GDM1 (cell line): ENCODE data around the gene TFEB.

ENCODE experiments used
- DNase-seq: peaks from one replicate; lab custom pipeline; 2025; lab: John Stamatoyannopoulos, UW

The TFEB gene

DNA sequence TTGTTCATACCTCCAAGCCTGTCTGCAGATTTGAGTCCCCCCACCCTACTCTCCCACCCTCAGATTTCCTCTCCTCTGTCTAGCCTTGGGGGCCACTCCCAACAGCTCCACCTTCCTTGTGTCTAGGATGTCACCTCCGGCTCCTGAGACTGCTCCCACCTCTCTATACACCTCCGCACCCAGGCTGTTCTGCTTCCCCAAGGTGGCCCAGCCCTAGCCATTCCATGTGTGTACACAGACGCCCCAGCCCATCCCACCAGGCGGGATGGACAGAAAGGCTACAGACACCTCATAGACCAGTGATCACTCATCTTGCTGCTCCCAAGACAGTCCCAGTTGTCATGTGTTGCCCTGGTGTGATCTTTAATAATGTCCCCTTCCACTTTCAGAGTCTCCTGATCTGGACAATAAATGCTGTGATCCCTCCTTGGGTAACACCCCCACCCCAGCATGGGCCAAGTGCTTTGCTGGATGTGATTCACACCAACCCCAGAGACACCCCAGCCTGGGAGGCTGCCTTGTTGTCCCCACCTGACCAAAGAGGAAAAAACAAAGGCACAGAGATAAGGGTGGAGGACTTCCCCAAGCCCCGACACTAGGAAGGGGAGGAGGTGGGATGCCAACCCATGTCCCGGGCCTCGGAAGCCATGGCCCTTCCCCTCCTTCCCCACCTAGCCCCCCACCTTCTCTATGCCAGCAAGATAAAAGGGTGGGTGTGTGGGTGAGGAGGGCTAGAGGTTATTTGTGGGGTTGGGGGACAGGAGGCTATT is 61.0 kb downstream of the TFEB start:
- no peak for DNase-seq

GRCh38 chr6:41673704-41674000 is 61.8 kb downstream of the TFEB start:
- no peak for DNase-seq

GRCh38 chr6:41672816-41673703 is 62.3 kb downstream of the TFEB start:
- DNase-seq: no peak

- DNase-seq: no peak
These were observed 63.4 kb downstream of the TFEB start for GRCh38 chr6:41672016-41672415.

DNA sequence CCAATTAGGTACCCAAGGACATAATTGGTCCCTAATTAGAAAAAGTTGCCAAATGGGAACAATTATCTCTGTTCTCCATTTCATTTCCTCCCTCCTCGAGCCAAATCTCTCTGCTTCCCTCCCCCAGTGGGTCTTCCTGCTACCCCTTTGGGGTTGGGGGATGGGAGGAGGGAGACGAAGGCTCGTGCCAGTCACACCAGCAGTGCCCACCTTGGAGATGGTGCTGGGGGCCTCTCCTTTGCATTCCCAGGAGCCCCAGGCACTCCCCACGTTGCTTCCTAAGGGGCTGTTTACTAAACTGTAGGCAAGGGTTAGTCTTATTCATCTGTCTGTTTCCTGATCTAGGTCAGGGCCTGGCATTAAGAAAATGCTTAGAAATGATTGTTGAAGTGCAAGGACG is 64.0 kb downstream of the TFEB start:
- no peak for DNase-seq

GRCh38 chr6:41670703-41671360 is 64.6 kb downstream of the TFEB start:
- DNase-seq: no peak

- DNase-seq: no peak
These were observed 66.4 kb downstream of the TFEB start for GRCh38 chr6:41668968-41669367.

GRCh38 chr6:41667195-41667594 is 68.2 kb downstream of the TFEB start:
- DNase-seq: no peak

- no peak for DNase-seq
These were observed 71.1 kb downstream of the TFEB start for GRCh38 chr6:41664271-41664670.

- DNase-seq: no peak
These were observed 71.8 kb downstream of the TFEB start for GRCh38 chr6:41663568-41663967.

- DNase-seq: no peak
These were observed 75.5 kb downstream of the TFEB start for GRCh38 chr6:41659935-41660334.

- DNase-seq: no peak
These were observed 76.8 kb downstream of the TFEB start for GRCh38 chr6:41658636-41659035.

DNA sequence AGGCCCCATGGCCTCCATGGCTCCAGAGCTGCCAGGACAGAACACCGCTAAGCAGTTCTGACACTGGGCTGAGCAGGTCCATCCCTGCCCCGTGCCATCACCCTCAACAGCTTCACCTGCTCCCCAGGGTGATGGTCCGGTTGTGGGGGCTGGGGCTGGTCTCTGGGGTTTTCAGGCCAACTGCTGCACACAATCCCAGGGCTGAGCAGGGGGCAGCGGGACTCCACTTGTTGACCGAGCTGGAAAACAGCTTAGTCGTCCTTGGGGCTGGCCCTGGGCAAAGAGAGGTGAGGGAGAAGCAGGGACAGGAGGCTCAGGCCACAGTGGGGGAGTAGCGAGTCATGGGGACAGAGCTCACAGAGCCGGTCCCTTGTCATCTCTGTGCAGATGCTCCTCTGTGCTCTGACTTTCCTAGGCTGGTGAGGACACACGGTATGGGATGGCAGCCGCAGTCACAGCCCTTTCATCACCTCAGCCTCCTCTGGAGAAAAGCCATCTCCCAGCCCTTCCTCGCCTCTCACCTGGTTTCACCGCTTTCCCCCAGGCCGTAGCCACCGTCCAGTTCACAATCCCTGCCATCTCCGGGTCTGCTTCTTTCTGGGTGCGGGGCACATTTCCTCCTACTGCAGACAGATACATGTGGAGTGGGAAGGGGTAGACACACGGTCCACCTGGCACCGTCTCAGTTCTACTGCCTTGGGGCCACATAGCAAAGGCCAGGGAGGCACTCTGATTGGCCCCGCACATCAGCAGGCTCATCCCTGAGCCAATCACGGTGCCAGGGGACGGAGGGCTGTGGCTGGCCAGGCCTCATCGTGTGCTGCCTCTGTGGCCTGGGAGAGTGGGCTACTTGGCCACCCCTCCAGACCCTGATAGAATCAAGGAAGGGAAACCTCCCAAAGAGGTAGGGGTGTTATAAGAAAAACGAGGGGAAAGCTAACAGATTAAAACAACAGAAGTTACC is 78.0 kb downstream of the TFEB start:
- DNase-seq: no peak

DNA sequence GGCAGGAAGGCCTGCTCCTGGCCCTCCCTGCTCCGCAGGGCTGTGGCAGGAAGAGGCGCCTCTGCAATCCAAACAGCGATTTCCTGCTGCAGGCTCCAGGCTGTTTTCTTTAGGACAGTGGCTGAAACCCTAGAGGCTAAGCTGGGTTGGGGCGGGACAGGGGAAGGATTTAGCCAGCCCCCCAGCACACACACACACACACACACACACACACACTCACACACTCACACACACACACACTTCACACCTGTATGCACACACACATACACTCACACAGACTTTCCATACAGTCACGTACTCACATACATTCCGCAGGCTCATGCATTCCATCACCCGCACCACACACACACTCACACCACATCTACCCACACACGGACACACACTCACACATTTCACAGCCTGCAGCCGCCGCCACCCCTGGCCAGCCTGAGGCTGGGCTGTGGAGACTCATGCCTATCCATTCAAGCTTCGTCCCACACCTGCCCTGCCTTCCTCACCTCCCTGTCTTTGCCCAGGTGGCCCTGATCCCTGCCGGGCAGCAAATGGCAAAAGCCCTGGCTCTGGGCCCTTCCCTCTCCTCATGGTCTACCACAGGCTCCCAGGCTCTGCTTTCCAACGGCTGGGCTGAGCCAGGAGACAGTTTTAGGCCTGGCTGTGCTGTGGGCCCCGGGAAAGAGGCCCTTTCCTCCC is 79.3 kb downstream of the TFEB start:
- peak; percentile 38 for DNase-seq

GRCh38 chr6:41655646-41656001 is 79.8 kb downstream of the TFEB start:
- DNase-seq: no peak

DNA sequence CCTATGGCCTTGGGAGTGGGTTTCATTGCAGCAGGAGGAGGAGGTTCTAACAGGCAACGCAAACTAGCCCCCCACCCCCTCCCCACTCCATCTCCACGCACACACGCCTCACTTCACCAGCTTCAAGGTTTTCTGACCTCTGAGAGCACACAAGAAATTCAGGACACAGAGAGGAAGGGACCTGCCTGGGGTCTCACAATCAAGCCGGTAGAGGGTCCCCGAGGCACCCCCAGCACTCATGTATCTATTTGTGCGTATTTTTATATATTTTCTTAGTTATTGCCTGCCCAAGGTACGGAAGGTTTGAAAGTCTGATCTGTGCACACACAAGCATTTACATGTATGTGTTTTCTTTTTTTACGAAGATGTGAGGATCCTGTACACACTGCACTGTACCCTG is 80.2 kb downstream of the TFEB start:
- DNase-seq: no peak

DNA sequence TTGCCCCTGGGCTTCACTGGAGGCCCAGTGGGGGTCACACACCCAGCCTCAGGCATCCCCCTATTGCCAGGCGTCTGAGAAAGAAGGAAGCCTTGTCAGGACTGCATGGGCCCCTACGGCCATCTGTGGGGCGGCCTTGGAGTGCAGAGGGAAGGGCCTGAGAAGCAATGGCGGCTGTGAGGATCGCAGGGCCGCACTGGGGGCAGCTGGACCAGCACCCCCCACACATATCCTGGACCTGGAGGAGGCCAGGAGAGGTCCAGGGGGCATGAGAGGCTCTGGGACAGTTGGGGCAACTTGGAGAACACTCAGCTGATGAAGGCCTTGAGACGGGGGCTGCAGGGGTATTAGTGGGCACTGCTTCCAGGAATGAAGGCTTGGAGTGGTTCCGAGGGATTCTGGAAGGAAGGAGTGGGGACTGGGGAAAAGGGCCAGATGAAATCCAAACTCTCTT is 80.7 kb downstream of the TFEB start:
- no peak for DNase-seq

GRCh38 chr6:41654151-41654697 is 81.2 kb downstream of the TFEB start:
- no peak for DNase-seq

DNA sequence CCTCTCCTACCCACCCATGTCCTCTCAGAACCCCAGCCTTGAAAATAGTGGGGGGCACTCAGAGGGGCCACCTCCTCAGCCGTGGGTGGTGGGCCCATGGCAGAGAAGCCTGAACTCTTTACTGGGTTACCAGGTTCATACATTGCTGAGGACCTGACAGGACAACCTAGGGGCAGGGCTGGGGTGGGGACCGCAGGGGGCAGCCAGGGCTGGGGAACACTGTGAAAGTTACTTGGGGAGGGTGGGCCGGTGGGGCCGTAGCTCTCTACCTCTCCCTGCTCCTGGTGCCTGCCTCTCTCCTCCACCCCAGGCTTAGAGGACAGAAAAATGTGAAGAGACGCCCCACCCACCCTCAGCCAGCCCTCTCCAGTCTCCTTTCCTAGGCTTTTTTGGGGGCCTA is 81.7 kb downstream of the TFEB start:
- DNase-seq: no peak

DNA sequence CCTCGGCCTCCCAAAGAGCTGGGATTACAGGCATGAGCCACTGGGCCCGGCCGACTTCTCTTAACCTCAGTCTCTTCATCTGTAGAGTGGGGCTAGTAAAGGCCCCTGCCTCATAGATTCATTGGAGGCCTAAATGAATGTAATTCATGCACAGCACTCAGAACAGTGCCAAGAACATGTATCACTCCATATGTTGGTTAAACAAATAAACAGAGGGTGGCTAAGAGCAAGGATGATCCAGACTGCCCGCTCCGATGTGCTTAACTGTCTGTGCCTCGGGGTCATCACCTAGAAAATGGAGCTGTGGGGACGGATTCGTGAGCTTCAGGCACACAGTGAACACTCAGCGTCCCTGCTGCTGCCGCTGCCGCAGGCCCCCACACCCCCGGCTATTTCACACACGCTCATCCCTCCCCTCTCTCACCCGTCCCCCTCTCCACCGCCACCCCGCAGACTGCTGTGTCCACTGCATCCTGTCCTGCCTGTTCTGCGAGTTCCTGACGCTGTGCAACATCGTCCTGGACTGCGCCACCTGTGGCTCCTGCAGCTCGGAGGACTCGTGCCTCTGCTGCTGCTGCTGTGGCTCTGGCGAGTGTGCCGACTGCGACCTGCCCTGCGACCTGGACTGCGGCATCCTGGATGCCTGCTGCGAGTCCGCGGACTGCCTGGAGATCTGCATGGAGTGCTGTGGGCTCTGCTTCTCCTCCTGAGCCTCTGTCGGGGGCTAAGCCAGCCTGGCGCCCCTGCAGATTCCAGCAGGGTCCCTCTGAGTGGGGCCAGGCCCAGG is 82.3 kb downstream of the TFEB start:
- DNase-seq: no peak
